ENCODE measurements around the gene TMEM187. TPM values are rescaled to one million over a fixed set of nuclear protein-coding genes. Genes with fewer than 3 reads are reported as not detected.

TMEM187 gene
- total and polyA plus RNA-seq, 2 donors (not counting 3 experiments of a cell fraction or from before 2014, with no cell fraction given): 2.6 to 15.7 TPM

GRCh38 chrX:153963546-153963945, 9.0 kb upstream of the TMEM187 start:
- ChIA-PET CTCF (no interaction called here), POLR2A (no interaction called here)
- Histone ChIP-seq H3K4me1 (ENCODE audit: control insufficient read depth, extremely low read depth, insufficient read depth, low read length) (peaks cover 18% of the 10 kb centered on the region), H4K20me1 (replicated peaks; ENCODE audit: control insufficient read depth, extremely low read depth, insufficient read depth, low read length) (no peaks in the 10 kb centered on the region), H3K9ac (replicated peaks; ENCODE audit: extremely low read depth, insufficient read depth, low read length) (no peak overlapping the region), H3K27me3 (ENCODE audit: control insufficient read depth in 2 of 2, insufficient read depth in 2 of 2, low read length in 2 of 2) (no peaks in the 10 kb centered on the region), H3K4me3 (replicated peaks in 1 of 3; ENCODE audit: insufficient read depth in 1 of 3, low read depth in 1 of 3, low read length in 3 of 3) (no peak overlapping the region), H2AFZ (ENCODE audit: low read depth, low read length) (no peak overlapping the region), H3K79me2 (ENCODE audit: control insufficient read depth, insufficient read depth, low read length) (peaks cover 57% of the 10 kb centered on the region), H3K9me1 (replicated peaks; ENCODE audit: control insufficient read depth, extremely low read depth, insufficient read depth, low read length) (no peaks in the 10 kb centered on the region), H3K27ac (ENCODE audit: insufficient read depth, low read depth, low read length) (no peak overlapping the region), H3K9me3 (replicated peaks; ENCODE audit: control insufficient read depth, insufficient read depth, low read length) (no peaks in the 10 kb centered on the region), H3K36me3 (ENCODE audit: control insufficient read depth in 2 of 2, extremely low read depth in 1 of 2, insufficient read depth in 2 of 2, low read length in 2 of 2) (peaks cover 7 to 34% of the 10 kb centered on the region in 2 experiments), H3K4me2 (ENCODE audit: insufficient read depth, low read length) (no peak overlapping the region)
- no peak for FAIRE-seq
- intact Hi-C loops (cut with micrococcal nuclease) (no loop called here), dilution Hi-C loops (cut with MboI; ENCODE audit: extremely low pct_ligation_motif_present, low sequenced_read_pairs) (no loop called here)
- DNase-seq (ENCODE audit: low read depth, low spot score): no peak
- BruUV-seq (replicated peaks): no TSS peak
- TF ChIP-seq POLR2AphosphoS5 (IDR thresholded peaks at IDR 0.05; ENCODE audit: insufficient read depth, low read depth, low read length) (no peak), EZH2 (IDR thresholded peaks at IDR 0.05; ENCODE audit: borderline replicate concordance, low read depth, low read length, severe bottlenecking) (no peak), MAX (IDR thresholded peaks at IDR 0.05; ENCODE audit: insufficient read depth, insufficient read length) (no peak), GATA2 (IDR thresholded peaks at IDR 0.05; ENCODE audit: insufficient read depth, insufficient read length, low read depth, low read length) (no peak), MYC (IDR thresholded peaks at IDR 0.05; ENCODE audit: low read depth, low read length) (no peak), POLR2A (IDR thresholded peaks at IDR 0.05; ENCODE audit: low read depth, low read length) (no peak), CTCF (IDR thresholded peaks at IDR 0.05; ENCODE audit: extremely low read depth in 1 of 2, insufficient read depth in 1 of 2, low read depth in 1 of 2, low read length in 2 of 2) (no peak), FOS (IDR thresholded peaks at IDR 0.05; ENCODE audit: borderline replicate concordance, insufficient read depth, low read length) (no peak), JUN (IDR thresholded peaks at IDR 0.05; ENCODE audit: borderline replicate concordance, insufficient read depth, insufficient read length, low read depth) (no peak)

Measured in endothelial cell of umbilical vein (primary cell).